NCI-H1436 treated with DMSO at 0.1 percent for 48 hours (cell line): ENCODE measurements around the gene ME2.
"Not testable (repeated sequence)": the region's sequence is repeated elsewhere in the genome, so short reads cannot be mapped to it uniquely, and the experiment has no call there.

Experiments used
- DNase-seq: peaks from one replicate; lab custom pipeline; 2025; lab: John Stamatoyannopoulos, UW

ME2 gene

DNA sequence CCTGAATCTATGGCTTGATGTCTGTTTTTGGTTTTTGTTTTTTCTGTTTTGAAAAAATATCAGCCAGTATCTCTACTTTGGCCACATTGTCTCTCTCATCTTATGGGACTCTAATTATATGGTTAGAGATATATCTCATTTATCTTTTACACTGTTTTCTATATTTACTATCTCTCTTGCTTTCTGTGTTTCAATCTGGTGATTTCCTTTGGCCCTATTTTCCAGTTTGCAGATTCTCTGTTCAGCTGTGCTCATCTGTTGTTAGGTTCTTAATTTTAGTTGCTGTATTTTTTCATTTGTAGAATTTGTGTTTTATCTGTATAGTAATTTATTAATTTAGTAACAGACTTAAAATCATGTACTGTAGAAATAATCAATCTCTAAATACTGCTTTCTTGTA, 47.6 kb downstream of the ME2 start:
- no peak for DNase-seq

GRCh38 chr18:50928551-50928950, 49.6 kb downstream of the ME2 start:
- DNase-seq: no peak

DNA sequence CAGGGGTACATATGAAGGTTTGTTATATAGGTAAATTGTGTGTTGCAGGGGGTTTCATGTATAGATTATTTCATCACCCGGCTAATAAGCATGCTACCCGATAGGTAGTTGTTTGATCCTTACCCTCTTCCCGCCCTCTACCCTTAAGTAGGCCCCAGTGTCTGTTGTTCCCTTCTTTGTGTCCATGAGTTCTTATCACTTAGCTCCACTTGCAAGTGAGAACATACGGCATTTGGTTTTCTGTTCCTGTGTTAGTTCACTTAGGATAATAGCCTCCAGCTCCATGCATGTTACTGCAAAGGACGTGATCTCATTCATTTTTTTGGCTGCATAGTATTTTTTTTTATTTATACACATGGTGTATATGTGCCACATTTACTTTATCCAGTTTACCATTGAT, 54.8 kb downstream of the ME2 start:
- DNase-seq: no peak

DNA sequence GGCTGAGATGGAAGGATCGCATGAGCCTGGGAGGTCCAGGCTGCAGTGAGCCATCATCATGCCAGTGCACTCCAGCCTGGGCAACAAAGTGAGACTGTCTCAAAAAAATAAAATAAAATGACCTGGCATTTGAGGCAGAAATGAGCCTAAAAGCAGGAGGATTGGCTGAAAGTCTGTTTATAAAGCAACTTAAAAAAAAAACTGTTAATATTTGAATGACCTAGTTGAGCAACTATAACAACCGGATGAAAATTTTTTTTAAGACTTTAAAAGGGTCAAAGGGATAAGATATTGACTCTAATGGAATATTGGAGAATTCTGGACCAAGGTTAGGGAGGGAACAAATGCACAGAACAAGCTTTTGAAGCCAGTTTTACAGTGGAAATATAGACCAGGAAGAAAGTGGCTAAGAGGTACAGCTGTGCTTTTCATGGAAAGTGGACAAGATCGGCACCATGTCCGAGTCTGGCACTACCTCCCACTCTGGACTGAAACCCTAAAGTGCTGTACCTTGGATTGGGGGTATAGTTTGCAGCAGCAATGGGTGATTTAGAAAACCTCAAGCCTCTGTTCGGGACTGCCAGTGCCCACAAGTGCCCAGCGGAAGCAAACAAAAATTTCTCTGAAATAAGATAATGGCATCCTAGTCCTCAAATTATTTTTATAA, 55.8 kb downstream of the ME2 start:
- no peak for DNase-seq

DNA sequence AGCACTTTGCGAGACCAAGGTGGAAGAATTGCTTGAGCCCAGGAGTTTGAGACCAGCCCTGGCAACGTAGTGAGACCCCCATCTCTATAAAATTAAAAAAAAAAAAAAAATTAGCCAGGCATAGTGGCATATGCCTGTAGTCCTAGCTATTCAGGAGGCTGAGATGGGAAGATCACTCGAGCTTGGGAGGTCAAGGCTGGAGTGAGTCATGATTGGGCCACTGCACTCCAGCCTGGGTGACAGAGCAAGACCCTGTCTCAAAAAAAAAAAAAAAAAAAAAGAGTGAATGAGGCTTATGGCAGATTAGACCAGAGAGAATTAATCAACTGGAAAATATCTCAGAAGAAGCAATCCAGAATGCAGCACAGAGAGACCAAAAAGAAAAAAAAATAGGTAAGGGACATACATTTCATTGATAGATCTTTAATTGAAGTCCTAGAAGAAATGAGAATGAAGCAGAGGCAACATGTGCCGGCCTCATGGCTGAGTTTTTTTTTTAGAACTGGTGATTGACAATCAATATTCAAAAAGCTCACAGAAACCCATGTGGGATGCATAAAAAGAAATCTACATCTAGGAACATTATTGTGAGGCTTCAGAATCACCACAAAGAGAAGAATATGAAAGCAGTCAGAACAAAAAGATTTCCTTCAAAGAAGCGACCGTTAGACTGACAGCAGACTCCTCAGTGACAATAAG, 56.7 kb downstream of the ME2 start:
- no peak for DNase-seq

- DNase-seq: no peak
Measured at GRCh38 chr18:50937183-50937582, 58.3 kb downstream of the ME2 start.

GRCh38 chr18:50938912-50939311, 60.0 kb downstream of the ME2 start:
- no peak for DNase-seq

DNA sequence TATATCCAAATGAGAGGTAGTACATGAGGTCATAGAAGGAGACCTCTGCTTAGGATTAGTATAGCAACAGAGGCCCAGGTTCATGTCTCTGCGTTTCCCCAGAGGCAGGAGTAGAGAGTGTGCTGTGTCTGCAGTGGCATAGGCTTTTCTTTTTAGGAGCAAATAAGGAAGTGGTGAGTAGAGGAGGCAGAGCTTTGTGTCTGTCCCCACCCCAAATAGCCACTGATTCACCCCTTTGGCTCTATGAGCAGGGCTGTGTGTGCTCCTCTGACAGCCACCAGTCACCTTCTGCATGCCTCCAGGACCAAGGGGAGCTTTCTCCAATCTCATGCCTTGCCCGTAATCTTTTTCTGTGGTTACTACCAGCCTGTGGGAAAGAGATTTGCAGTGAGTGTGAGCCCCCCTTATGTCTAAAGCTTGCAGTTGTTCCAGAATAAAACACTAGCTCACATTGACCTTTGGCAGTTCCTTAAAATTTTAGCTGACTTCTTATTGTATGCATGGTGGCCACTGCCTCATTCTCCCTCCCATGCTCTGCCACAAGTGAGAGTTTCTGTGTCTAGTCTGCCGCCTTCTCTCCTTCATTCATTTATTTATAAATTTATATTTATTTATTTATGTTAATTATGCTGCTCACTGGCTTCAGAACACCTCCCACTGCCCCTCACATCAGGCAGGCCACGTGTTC, 65.5 kb downstream of the ME2 start:
- no peak for DNase-seq

GRCh38 chr18:50945918-50946317, 67.0 kb downstream of the ME2 start:
- DNase-seq: not testable (repeated sequence)

- DNase-seq: no peak
Measured at GRCh38 chr18:50947899-50948298, 69.0 kb downstream of the ME2 start.

GRCh38 chr18:50949185-50949584, 70.3 kb downstream of the ME2 start:
- no peak for DNase-seq

- no peak for DNase-seq
Measured at GRCh38 chr18:50950626-50951025, 71.7 kb downstream of the ME2 start.

GRCh38 chr18:50953822-50954221, 74.9 kb downstream of the ME2 start:
- DNase-seq: no peak

GRCh38 chr18:50955253-50955652, 76.3 kb downstream of the ME2 start:
- no peak for DNase-seq

DNA sequence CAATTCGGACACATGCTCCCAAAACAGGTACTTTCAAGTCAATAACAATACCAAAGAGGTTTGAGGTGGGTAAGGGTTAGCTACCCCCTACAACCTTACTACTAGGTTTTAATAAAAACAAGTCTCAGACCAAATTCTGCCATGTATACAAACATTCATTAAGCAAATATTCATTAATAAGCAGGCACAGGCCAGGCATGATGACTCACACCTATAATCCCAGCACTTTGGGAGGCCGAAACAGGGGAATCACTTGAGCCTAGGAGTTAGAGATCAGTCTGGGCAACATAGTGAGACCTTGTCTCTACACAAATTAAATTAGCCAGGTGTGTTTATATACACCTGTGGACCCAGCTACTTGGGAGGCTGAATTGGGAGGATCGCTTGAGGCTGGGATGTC, 77.2 kb downstream of the ME2 start:
- DNase-seq: no peak

- DNase-seq: no peak
Measured at GRCh38 chr18:50961974-50962373, 83.1 kb downstream of the ME2 start.

GRCh38 chr18:50967714-50968661, 89.1 kb downstream of the ME2 start, which contains the start of gene ELAC1:
Gene ELAC1, plus strand, starts transcription at chr18:50968040. Its CDS starts 6,365 bp downstream, at chr18:50974405.
- peak; percentile 19 for DNase-seq

GRCh38 chr18:50969448-50969847, 90.5 kb downstream of the ME2 start:
- no peak for DNase-seq

- no peak for DNase-seq
Measured at GRCh38 chr18:50970006-50970405, 91.1 kb downstream of the ME2 start.

DNA sequence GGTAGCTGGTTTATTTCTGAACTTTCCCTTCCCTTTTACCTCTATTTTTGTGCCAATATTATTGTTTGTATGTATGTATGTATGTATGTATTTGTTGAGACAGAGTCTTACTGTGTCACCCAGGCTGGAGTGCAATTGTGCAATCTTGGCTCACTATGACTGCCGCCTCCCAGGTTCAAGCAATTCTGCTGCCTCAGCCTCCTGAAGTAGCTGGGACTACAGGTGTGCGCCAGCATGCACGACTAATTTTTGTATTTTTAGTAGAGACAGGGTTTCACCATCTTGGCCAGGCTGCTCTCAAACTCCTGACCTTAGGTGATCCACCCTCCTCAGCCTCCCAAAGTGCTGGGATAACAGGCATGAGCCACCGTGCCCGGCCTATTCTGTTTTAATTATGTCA, 93.5 kb downstream of the ME2 start:
- DNase-seq: not testable (repeated sequence)

DNA sequence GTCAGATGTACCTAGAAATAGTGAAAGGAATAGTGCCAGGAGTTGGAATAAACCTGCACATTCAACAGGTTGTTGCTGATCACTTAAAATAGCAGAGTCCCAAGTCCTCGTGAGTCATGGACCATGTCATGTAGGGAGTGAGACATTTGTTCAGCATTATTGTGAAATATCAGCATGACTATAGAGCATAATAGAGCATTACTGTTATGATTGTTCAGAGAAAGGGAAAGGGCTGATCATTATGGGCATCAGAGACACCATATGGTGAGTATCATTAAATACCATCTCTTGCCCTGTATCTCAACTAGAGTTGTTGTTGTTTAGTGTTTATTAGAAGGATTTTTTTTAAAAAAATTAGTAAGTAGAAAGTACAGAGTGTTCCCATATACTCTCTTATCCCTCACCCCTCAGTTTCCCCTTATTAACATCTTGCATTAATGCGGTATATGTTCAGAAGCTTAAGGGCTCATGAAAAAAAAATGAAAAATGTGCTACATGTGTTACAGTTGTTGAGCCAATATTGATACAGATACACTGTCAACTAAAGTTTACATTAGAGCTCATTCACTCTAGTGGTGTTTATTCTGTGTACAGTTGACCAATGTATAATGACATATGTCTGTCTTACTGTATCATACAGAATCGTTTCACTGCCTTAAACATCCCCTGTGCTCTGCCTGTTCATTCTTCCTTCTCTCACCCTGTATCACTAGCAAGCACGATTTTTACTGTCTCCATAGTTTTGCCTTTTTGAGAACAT, 94.6 kb downstream of the ME2 start:
- DNase-seq: no peak
